ENCODE measurements around the gene ARF1. TPM values are rescaled to one million over a fixed set of nuclear protein-coding genes. Genes with fewer than 3 reads are reported as not detected.

ARF1 gene
- total and polyA plus RNA-seq, 2 donors (not counting 1 experiment from before 2014, with no cell fraction given), result 193 to 389 TPM

DNA sequence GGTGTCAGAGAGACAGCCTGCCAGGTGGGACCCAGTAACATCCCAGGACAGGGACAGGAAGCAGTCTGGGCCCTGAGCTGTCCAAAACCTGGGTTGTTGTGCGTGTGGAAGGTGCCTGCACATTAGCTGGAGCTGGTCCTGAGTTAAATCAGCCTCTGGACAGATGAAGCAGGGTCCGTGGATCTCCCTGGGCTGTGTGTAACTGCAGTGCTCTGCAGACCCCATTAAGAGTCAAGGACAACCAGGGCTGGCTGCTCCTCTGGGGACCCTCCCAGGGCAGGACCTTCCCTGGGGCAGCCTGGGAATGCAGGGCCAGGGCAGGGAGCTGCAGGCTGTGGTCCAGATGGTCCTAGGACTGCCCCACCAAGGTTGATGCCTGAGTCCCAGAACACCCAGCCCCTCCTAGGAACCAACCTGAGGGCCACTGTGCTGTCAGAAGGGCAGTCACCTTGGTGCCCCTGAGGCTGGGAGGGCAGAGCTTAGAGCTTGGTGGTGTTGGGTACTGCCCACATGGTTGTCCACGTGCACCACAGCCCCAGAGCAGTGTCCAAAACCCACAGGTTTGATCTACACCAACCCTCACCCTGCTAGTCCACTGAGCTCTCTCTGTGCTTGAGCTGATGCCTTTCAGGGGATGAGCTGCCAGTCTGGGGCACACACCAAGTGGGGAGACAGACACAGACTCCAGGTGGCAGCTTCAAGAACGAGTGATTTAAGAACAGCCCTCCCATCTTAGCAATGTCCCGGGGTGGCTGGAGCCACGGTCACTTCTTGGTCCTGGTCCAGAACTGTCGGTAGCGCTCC, 23.7 kb downstream of the ARF1 start:
- H3K9ac ChIP-seq (ENCODE audit: low read length), result no peak overlapping the region
- 94% methylated on average over 8 of the region's 8 CpGs for WGBS (ENCODE audit: insufficient coverage)
- H4K20me1 ChIP-seq (ENCODE audit: control insufficient read depth, insufficient read depth, low read length, poor library complexity, severe bottlenecking), result peaks cover 12% of the 10 kb centered on the region
- DNase-seq (no peak), ATAC-seq (ENCODE audit: low read depth) (no peak)
- H3K27ac Mint-ChIP-seq, result no peak overlapping the region
- peaks cover 34 to 48% of the 10 kb centered on the region in 2 donors for H3K4me1 ChIP-seq (ENCODE audit: control insufficient read depth in 2 of 2, insufficient read depth in 2 of 2, low read length in 2 of 2)
- no peak overlapping the region for H2AFZ ChIP-seq (ENCODE audit: insufficient read depth, low read depth, low read length, poor library complexity, severe bottlenecking)
- H3K4me3 ChIP-seq (ENCODE audit: control extremely low read depth in 1 of 5, extremely low read depth in 1 of 5, insufficient read depth in 1 of 5, low read depth in 2 of 5, low read length in 4 of 5), result no peak overlapping the region
- no peak overlapping the region for H3K4me2 ChIP-seq (replicated peaks; ENCODE audit: low read depth, low read length, poor library complexity, severe bottlenecking)
- no peaks in the 10 kb centered on the region for H3K27me3 Mint-ChIP-seq
- peaks cover 37% of the 10 kb centered on the region for H3K79me2 ChIP-seq (ENCODE audit: control insufficient read depth, insufficient read depth, low read length)
- H3K9me3 Mint-ChIP-seq (ENCODE audit: insufficient read depth), result no peaks in the 10 kb centered on the region
- no peaks in the 10 kb centered on the region for H3K27me3 ChIP-seq (replicated peaks in 1 of 4; ENCODE audit: control extremely low read depth in 1 of 4, control insufficient read depth in 3 of 4, insufficient read depth in 4 of 4, low read length in 3 of 4)
- TF ChIP-seq EZH2 (IDR thresholded peaks at IDR 0.05; ENCODE audit: borderline replicate concordance, insufficient read depth, low read depth, low read length, poor library complexity, severe bottlenecking) (no peak), CTCF (IDR thresholded peaks at IDR 0.05) (no peak)
- ChIA-PET POLR2A (interaction anchor here (1.3 to 1.5 kb wide), 2 partner anchors 24 to 60 kb away, joined by 3 to 5 read pairs; partner anchors contain the start of gene ARF1), CTCF (interaction anchor here (1.0 kb wide), 1 partner anchor 59 kb away, joined by 4 read pairs; the partner anchor contains the start of gene IBA57)
- H3K27ac ChIP-seq (ENCODE audit: low read length in 2 of 2), result no peak overlapping the region
- peaks cover 0 to 17% of the 10 kb centered on the region in 2 experiments for H3K36me3 ChIP-seq (replicated peaks in 1 of 2; ENCODE audit: control extremely low read depth in 1 of 2, control insufficient read depth in 1 of 2, extremely low read depth in 1 of 2, insufficient read depth in 2 of 2, low read length in 1 of 2)
- peak overlapping the region; percentile 60 for H3K4me3 Mint-ChIP-seq
- intact Hi-C loops (cut with micrococcal nuclease), result loop anchor here (10.0 kb wide), 2 partner anchors 169 to 1399 kb away; partner anchors contain the start of gene NUP133
- peaks cover 42% of the 10 kb centered on the region for H3K4me1 Mint-ChIP-seq
- no peaks in the 10 kb centered on the region for H3K9me3 ChIP-seq (ENCODE audit: control extremely low read depth in 1 of 3, control insufficient read depth in 2 of 3, insufficient read depth in 1 of 3, low read length in 2 of 3)

DNA sequence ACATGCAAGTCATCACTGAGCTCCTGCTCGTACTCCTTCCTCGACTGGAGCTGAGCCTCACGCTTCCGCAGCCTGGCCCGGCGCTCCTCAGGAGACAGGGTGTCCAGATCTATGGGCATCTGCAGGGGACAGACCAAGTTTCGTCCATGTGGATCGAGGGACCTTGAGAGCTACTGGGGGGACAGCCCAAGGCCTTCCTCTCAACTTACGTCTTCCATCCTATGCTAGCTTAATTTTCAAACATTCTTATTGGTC, 24.2 kb downstream of the ARF1 start:
- Histone ChIP-seq H4K20me1 (ENCODE audit: control insufficient read depth, insufficient read depth, low read length, poor library complexity, severe bottlenecking) (peaks cover 6% of the 10 kb centered on the region), H3K36me3 (replicated peaks in 1 of 2; ENCODE audit: control extremely low read depth in 1 of 2, control insufficient read depth in 1 of 2, extremely low read depth in 1 of 2, insufficient read depth in 2 of 2, low read length in 1 of 2) (peaks cover 0 to 17% of the 10 kb centered on the region in 2 experiments), H3K9ac (ENCODE audit: low read length) (no peak overlapping the region), H3K9me3 (ENCODE audit: control extremely low read depth in 1 of 3, control insufficient read depth in 2 of 3, insufficient read depth in 1 of 3, low read length in 2 of 3) (no peaks in the 10 kb centered on the region), H3K4me1 (ENCODE audit: control insufficient read depth in 2 of 2, insufficient read depth in 2 of 2, low read length in 2 of 2) (peaks cover 29 to 45% of the 10 kb centered on the region in 2 donors), H3K4me2 (replicated peaks; ENCODE audit: low read depth, low read length, poor library complexity, severe bottlenecking) (no peak overlapping the region), H3K79me2 (ENCODE audit: control insufficient read depth, insufficient read depth, low read length) (peaks cover 37% of the 10 kb centered on the region), H3K27me3 (replicated peaks in 1 of 4; ENCODE audit: control extremely low read depth in 1 of 4, control insufficient read depth in 3 of 4, insufficient read depth in 4 of 4, low read length in 3 of 4) (no peaks in the 10 kb centered on the region), H3K27ac (ENCODE audit: low read length in 2 of 2) (no peak overlapping the region), H3K4me3 (ENCODE audit: control extremely low read depth in 1 of 5, extremely low read depth in 1 of 5, insufficient read depth in 1 of 5, low read depth in 2 of 5, low read length in 4 of 5) (no peak overlapping the region), H2AFZ (ENCODE audit: insufficient read depth, low read depth, low read length, poor library complexity, severe bottlenecking) (no peak overlapping the region)
- CTCF ChIA-PET, result interaction anchor here (1.0 kb wide), 1 partner anchor 59 kb away, joined by 4 read pairs; the partner anchor contains the start of gene IBA57
- H3K4me1 Mint-ChIP-seq, result peaks cover 38% of the 10 kb centered on the region
- no peaks in the 10 kb centered on the region for H3K9me3 Mint-ChIP-seq (ENCODE audit: insufficient read depth)
- peak overlapping the region; percentile 60 for H3K4me3 Mint-ChIP-seq
- ATAC-seq (ENCODE audit: low read depth) (no peak), DNase-seq (no peak)
- POLR2A ChIA-PET, result no interaction called here
- intact Hi-C loops (cut with micrococcal nuclease), result loop anchor here (10.0 kb wide), 2 partner anchors 168 to 1398 kb away; partner anchors contain the start of gene NUP133
- TF ChIP-seq EZH2 (IDR thresholded peaks at IDR 0.05; ENCODE audit: borderline replicate concordance, insufficient read depth, low read depth, low read length, poor library complexity, severe bottlenecking), result no peak
- TF ChIP-seq CTCF (IDR thresholded peaks at IDR 0.05), result no peak
- H3K27me3 Mint-ChIP-seq, result no peaks in the 10 kb centered on the region
- 98% methylated on average over 9 of the region's 9 CpGs for WGBS (ENCODE audit: insufficient coverage)
- H3K27ac Mint-ChIP-seq, result peak overlapping the region; percentile 20

Measured in B cell (primary cell).